Stomach (tissue), 4 donors: ENCODE data around the gene RMDN3.

Experiments used
- CTCF ChIP-seq, 7 experiments: fragments of 450-650 bp in 4 of 7; fragments of 200-600 bp in 3 of 7; sonication (generic) in 3 of 7; IDR thresholded peaks; one replicate each; pipeline ENCODE4 v1.5.1; 2016 to 2019; ENCODE audit warnings: antibody characterized with exemption in 7 of 7, control low read depth in 2 of 7, mild to moderate bottlenecking in 1 of 7
- POLR2A ChIP-seq, 4 donors: fragments of 450-650 bp; IDR thresholded peaks; one replicate each; pipeline ENCODE4 v1.6.1; 2016; ENCODE audit warnings: antibody characterized with exemption in 4 of 4, control low read depth in 2 of 4, mild to moderate bottlenecking in 1 of 4, moderate library complexity in 1 of 4

GRCh38 chr15:40755812-40756208 is 756 bp upstream of the RMDN3 start:
- no peak for TF ChIP-seq CTCF (IDR thresholded peaks at IDR 0.05)
- no peak for TF ChIP-seq POLR2A (IDR thresholded peaks at IDR 0.05)
